8988T (cell line): ENCODE results near the gene OSBPL5.
A peak's percentile ranks its signal among the peaks of the same experiment; 100 is the strongest.
"Not testable (repeated sequence)": the region's sequence is repeated elsewhere in the genome, so short reads cannot be mapped to it uniquely, and the experiment has no call there.

ENCODE experiments used
- DNase-seq: peaks from one replicate; pipeline ENCODE4 v3.0.0; 2011

Gene OSBPL5

DNA sequence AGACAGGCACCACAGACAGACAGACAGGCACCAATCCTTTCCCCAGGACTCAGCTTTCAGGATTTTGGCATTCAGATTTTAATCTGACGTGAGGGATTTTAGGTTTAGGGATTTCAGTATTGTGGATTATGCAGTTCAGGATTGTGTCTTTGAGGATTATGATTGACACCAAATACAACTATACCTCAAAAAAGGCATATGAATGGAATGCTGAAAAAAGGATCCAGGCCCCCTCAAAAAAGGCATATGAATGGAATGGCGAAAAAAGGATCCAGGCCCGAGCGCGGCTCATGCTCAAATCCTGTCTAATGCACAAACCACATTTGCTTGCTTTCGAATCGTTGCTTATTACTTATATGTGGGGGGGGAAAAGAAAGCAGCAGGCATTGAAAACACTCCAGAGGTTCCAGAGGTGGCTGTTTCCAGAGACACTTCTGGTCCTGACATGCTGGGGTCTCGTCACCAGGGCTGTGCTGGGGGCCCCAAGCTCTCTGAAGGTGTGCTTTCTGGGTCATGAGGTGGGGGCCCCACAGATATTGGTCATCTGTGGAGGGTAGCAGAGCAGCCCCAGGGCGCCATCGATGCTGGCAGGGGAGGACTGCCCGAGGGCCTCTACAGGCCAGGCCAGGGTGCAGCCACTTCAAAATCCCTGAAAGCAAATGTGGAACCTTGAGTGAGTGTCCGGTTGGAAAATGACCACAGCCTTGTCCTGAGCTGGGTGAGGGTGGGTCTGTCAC lies 16.8 kb upstream of the OSBPL5 start:
- DNase-seq, result peak; percentile 5

DNA sequence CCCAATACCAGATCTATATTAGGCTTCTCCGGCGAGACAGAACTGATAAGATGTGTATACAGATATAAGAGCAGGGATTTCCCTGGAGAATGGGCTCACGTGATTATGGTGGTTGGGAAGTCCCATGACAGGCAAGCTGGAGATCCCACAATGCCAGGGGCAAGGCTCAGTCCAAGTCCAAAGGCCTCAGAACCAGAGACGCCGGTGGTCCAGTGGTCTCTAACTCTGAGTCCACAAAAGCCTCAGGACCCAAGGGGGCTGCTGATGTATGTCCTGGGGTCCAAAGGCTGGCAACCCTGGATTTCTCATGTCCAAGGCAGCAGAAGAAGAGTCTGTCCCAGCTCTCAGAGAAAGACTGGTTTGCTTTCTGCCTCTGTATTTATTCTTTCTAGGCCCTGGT lies 15.8 kb upstream of the OSBPL5 start:
- DNase-seq, result no peak

DNA sequence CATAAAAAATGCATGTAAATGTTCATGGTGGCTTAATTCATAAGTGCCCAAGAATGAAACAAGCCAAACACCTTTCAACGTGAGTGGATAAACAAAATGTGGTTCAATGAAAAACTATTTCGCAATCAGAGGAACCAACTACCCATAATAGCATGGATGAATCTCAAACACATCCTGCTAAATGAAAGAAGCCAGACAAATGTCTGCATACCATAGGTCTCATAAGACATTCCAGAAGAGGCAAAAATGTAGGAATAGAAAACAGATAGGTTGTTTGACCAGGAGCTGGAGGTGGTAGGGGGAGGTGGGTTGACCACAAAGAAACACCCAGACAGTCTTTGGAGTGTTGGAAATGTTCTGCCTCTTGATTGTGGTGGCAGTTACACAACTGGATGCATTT lies 13.2 kb upstream of the OSBPL5 start:
- DNase-seq, result no peak

DNA sequence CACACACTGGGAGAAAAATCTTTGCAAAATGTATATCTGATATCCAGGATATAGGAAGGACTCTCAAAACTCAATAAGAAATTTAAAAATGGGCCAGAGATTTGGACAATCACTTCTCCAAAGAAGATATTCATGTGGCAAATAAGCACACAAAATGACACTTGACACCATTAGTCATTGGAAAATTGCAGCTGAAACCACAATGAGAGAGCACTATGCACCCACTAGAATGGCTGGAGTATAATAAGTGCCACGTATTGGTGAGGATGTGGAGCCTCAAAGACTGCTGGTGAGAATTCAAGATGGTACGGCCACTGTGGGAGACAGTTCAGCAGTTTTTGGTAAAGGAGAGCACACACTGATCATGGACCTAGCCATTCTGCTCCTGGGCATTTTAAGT lies 12.8 kb upstream of the OSBPL5 start:
- no peak for DNase-seq

DNA sequence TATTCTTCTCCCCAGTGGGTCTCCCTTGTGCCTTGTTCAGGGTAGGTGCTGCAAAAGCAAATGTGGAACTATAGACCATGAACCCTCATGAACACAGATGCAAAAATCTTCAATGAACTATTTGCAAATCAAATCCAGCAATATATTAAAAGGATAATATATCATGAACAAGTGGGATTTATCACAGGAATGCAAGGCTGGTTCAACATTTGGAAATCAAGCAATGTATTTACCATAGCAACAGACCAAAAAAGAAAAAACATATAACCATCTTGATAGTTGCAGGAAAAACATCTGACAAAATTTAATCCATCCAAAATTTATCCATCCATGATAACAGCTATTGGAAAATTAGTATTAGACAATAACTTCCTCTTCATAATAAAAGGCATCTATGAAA lies 11.4 kb upstream of the OSBPL5 start:
- no peak for DNase-seq

DNA sequence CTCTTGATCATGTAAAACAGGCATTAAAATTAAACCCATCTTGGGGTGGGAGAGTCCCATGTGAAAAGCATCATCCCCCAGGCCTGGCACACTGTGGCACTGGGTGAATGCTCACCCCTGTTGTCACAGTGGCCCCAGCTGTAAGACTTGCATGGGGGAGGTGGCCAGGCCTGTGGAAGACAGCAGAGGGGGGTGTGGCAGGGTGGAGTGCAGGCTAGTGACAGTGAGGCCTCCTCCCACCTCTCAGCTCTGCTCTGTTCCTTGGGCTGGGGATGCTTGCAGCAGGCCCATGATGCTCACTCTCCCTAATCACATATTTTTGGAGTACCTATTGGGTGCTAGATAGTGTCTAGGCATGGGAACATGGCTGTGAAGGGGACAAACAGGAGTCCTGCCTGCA lies 10.1 kb upstream of the OSBPL5 start:
- DNase-seq, result no peak

DNA sequence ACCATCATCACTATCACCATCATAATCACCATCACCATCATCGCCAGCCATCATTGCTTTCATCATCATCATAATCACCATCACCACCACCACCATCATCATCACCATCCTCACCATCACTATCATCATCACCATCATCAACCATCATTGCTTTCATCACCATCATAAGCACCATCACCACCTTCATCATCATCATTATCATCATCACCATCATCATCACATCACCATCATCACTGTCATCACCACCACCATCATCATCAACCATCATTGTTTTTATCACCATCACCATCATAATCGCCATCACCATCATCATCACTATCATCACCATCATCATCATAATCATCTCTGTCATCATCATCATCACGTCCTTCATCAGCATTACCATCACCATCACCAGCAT lies 9.3 kb upstream of the OSBPL5 start:
- no peak for DNase-seq

DNA sequence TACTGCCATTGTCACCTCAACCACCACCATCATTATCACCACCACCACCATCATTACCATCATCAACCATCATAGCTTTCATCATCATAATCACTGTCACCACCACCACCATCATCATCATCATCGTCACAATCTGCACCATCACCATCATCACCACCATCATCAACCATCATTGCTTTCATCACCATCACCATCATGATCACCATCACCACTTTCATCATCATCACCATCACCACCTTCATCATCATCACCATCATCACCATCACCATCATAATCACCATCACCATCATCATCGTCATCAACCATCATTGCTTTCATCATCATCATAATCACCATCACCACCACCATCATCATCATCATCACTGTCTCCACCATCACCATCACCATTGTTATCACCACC lies 8.7 kb upstream of the OSBPL5 start:
- DNase-seq, result no peak

DNA sequence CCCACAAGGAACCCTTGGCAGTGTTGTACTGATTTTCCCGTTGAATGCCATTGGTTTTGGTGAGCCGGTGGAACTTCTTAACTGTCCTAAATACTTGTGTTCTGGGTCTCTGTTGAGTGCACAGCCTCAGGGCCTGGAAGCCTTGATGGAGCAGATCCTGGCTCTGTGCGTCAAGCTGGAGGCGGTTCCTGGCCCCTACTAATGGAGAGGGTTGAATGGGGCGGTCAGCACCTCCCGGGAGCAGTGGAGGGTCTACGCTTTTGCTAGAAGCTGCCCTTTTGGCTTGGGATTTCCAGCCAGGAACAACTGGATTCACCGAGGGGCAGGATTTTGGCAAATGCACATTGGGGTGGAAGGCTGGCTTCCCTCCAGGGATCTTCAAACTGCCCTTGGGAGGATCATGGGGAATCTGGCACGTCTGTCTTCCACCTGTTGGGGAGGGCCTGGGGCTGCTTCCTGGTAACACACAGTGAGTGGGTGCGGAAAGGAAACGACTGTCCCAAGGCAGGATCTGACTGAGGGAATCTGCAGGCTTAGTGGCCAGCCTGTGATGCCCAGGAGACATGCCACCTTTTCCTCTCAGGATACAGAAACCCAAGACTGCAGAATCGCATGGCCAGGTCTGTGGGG lies 6.9 kb upstream of the OSBPL5 start:
- no peak for DNase-seq

DNA sequence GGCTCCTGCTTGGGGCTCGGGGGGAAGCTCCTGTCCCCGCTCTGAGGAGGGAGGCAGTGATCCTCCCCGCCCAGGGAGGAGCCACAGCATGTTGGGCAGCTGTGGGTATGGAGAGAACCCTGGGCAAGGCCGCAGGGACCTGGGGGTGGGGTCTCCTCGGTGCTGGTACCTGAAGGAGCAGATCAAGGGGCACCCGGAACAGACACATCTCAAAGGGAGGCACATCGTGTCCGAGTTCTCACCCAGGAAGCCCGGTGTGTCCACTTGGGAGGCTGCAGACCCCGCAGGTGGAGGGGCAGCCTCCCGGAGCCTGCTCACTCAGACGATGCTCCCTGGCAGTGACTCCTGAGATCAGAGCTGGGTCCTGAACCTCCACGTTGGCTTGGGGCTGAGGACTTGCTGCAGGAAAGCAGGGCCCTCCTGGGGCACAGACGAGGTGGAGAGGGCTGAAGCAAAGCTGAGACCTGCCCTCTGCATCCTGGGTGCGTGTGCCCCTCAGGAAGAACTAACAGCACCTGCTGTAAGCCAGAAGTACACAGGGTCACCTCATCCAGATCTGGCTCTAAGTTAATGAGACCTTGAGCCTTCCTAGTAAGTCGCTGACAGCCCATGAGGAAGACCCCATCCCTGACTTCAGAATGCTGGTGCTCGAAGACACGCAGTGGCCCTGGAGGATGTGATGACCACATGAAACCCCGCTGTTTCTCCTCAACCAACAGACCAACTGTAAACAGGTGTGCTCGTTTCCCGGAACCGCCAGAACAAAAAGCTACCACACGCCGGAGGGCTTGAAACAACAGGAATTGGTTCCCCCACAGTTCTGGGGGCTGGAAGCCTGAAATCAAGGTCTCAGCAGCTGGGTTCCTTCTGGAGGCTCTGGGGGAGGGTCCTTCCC lies 5.9 kb upstream of the OSBPL5 start:
- peak; percentile 6 for DNase-seq

DNA sequence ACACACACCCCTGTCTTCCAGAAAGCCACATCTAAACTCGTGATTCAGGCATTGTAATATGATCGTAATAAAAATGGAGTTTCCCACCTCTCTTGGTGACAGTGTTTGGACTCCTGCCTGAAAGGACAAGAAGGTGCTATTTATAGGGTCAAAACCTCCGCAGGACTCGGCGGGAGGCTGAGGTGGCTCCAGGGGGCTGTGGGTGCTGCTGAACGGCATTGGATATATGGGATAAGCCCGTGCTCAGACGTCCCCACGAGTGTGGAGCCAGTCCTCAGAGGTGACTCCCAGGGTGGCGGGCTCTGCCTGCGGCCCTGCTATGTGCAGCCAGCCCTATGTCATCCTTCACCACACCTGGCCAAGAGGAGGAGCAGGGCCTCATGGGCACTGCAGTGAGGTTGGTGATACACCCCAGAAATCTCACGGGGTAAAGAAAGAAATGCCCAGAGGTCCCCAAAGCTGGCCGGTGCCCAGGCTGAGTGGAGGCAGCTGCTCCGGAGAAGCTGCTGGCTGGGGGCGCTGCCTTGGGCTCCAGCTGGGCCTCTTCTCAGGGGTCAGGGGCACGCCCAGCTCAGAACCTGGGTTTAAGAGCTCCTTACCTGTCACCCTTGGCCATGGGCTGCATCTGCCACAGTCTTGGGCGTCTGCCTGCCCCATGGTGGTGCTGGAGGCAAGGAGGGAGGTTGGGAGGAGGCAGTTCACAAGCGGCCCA lies 5.1 kb upstream of the OSBPL5 start:
- peak; percentile 8 for DNase-seq

DNA sequence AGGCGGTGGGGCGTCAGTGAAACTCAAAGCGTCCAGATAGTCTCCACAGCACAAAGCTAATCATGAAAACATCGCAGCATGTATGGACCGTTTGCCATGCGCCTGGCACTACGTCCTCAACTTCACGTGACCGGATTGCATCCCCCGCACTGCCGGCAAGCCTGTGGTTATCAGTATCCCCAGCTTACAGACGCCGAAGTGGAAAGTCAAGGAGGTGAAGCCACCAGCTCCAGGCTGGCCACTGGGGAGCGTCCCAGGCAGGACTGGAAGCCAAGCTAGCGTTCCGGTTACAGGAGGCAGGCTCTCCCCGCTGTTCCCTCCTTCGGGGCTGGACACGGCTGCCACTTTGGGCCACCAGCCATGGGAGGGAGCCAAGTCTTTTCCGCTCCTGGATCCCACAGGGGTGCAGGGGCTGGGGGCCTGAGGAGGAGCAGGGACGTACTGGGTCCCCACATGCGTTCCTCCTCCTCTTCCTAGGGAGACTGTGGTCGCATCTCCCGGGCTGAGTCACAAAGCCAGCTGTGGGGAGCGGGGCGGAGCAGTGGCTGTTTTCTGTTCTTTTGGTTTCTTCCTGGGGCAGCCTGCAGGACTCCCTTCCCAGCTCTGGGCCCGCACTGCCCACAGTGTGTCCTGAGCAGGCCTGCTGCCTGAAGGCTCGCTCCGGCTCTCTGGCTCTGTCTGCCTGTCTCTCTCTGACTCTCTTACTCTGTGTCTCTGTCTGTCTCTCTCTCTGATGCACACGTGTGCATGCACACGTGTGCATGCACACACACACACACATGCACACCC lies 4.3 kb upstream of the OSBPL5 start:
- DNase-seq, result peak; percentile 71

DNA sequence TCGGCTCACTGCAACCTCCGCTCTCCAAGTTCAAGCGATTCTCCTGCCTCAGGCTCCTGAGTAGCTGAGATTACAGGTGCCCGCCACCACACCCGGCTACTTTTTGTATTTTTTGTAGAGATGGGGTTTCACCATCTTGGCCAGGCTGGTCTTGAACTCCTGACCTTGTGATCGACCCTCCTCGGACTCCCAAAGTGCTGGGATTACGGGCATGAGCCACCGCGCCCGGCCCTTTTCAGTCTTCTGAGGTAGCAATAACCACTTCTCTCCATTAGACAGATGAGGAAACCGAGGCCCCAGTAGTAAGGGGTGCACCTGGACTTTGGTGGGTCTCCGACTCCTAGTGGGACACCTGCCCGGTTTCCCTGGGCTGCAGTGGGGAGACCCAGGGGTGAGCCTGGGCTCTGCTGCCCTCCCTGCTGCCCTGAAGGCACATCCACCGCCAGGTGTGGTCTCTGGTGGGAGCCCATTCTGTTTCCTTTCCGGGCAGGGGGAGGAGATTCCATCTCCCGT lies 3.7 kb upstream of the OSBPL5 start:
- DNase-seq, result not testable (repeated sequence)

DNA sequence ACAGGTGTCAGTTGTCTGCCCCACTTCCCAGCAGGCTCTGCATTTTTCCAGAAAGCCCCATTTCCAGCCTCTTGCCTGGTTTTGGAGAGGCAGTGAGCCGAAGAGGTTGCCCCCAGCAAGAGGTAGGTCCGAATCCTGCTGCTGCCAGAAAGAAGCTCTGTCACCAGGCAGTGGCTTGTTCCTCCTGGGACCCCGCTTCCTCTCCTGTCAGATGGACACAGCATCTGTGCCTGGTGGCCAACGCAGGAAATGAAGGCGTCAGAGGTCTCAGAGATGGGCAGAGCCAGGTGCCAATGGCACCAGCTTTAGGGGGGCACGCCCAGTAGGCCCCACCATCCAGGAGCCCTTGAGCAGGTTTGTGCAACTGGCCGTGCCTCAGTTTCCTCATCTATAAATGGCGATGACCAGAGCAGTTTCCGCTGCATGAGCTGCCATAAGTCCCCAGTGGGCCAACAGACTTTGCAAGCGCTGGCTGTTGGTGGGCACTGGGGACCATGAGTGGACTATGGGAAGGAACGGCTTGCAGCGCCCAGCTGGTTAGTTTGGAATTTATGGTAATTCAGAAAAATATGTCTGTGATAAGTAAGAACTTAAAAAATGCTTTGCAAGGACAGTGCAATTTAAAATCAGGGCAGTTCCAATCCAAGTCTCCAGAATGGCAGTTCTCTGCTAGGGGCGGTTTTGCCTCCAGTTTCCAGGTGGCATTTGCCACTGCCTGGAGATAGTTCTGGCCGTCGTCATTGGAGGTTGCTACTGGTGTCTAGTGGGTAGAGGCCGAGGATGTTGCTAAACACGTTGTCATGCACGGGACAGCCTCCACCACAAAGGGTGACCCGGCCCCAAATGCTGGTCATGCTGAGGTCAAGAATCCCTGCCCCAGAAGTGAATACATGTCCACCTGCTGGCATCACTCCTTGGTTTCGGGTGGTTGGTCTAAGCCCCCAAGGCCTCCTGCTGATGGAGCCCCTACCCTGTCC lies 2.3 kb upstream of the OSBPL5 start:
- peak; percentile 17 for DNase-seq

DNA sequence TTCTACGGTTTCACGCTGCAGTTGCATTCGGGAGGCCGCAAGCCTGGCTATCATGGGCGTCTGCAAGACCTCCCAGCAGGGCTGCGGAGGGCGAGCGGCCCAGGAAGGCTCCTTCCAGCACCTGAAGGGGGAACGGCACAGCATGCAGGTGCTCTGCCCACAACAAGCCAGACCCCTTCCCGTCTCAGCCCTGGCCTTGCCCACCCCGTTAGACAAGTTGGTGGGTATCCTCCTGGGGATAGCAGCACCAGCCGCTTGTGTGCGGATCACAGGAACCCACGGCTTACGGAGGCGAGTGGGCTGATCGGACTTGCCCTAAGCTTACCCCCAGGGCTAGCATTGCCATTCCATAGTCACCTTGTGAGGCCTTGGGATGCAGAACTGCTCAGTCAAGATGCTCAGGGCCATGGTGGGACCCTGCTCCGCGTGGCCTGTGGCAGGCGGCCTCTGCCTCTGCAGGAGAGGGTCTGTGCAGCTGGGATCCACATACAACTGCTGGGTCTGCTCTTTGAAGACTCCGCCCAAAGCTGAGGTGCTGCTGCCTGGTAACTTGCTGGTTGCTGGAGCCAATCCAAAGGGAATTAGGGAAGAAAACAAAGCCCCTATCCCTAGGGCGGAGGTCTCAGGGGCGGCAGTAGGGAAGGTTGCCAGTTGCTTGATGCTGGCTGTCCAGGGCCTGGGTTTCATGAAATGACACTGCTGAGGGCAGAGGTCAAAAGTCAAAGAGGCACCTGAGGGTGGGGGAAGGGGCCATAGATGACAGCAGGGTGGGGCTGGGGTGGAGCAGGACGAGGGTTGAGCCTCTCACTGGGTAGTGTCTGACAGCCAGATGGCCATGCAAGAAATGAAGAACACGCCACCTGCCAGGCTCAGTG lies 1.4 kb upstream of the OSBPL5 start:
- peak; percentile 21 for DNase-seq

DNA sequence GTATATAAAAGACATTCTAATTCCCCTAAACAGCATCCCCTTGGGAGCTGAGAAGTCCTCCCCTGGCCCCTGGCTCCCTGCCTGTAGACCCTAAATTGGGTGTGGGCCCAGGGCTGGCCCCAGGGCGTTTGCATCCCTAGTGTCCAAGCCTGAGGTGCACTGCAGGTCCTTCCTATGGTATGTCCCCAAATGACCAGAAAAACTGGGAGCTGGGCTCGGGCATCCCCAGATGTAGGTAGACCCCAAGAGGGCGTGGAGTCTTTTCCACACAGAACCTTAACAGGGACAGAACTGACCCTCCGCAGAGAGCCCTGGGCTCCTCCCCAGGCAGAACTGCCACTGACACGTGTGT lies 782 bp upstream of the OSBPL5 start:
- no peak for DNase-seq

DNA sequence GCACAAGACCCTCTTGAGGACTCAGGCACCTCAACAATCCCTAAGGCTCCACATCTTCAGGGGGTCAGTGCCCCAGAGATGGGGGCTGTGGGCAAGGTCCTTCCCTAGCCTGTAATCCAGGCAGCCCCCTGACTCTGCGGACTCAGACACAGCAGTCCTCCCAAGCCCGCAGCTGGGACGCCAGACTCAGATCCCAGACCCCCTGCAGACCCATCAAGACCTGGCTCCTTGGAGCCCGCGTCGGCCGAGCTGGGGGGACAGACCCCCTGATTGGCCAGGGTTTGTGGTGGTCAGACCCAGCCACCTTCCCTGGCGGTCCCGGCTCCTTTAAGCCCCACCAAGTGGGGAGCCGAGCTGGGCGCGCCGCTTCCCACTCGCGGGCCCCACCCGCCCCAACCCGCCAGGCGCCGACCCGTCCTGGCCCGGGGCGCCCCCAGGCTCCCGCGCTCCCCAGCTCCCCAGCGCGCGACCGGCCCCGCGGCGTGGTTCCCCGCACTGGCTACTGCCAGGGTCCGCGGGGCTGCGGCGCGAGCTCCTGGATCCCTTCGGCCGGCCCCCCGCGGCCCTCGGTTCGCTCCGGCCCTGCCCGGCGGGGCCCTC lies 458 bp downstream of the OSBPL5 start:
- DNase-seq, result peak; percentile 60

DNA sequence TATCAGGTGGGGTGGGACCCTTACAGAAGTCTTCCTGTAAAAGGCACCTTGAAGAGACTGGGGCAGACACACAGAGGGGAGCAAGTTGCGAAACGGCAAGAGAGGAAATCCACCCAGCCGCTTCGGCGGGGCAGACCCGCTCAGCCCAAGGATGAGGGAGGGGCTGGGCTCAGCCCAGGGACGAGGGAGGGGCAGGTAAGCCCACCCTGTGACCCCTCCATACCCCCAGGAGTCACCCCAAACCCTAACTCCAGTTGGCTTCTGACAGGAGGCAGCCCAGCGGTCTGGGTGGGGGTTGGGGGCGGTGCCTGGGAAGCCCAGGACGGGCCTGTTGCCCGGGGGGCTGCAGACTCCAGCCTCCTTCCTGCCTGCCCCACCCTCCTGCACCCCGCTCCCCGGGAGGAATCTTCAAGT lies 965 bp downstream of the OSBPL5 start:
- DNase-seq, result peak; percentile 44

DNA sequence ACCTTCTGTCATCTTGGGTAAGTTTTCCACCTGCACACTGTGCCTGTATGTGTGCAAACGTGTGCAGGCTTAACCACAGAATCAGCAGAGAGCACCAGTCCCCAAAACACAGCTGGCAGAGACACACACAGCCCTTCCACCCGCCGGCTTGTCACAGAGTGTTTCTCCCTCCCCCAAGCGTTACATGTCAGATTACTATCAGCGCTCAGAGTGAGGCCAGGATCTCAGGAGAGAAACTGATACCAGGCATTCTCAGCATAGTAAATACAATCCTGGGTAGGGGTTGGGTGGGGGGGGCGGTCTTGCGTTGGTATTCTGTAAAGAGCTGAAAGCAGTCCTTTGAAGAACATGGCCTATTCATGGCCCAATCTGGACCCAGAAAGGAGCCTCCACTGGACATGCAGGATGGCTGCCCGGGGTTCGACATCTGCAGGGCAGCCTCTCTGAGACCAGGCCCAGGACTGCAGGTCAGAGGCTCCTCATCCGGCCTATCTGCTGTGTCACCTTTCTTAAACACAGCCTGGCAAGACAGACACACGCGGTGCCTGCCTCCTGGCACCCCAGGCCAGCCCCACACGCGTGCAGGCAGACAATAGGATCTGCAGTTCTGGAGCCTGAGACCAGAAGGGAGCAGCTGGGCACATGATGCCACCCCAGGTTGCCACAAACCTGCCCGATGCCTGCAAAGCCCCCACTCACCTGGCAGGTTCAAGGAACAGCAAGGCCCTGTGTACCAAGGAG lies 1.7 kb downstream of the OSBPL5 start:
- DNase-seq, result peak; percentile 26
